ENCODE results near the gene CCND1. TPM values are rescaled to one million over a fixed set of nuclear protein-coding genes. Genes with fewer than 3 reads are reported as not detected.

Gene CCND1
- total RNA-seq, 1 experiment from 2014 or later = 392 TPM

DNA sequence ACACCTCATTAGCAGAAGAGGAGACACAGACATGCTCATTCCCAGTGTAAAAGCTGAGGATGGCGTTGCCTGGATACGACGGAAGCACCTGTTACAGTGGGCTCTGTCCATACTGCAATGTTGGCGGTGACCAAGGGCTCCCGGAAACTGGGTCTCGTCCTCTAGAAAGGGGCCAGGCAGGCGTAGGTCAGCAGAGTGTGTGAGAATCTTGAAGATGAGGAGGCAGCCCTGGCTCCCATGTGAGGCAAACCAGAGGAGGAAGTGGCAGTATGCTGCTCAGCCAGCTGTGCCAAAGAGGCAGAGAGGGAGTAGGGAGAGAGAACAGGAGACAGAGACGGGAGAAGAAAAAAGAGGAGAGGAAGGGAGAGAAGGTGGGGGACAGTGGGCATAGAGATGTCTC is 23.9 kb downstream of the CCND1 start:
- Mint-ChIP-seq H3K9me3 (ENCODE audit: low read depth, unreplicated experiment) (no peaks in the 10 kb centered on the region), H3K27ac (ENCODE audit: unreplicated experiment) (no peak overlapping the region), H3K4me1 (ENCODE audit: low read depth, unreplicated experiment) (peaks cover 2% of the 10 kb centered on the region), H3K27me3 (ENCODE audit: unreplicated experiment) (no peaks in the 10 kb centered on the region), H3K4me3 (ENCODE audit: low read depth, unreplicated experiment) (no peak overlapping the region), H3K36me3 (ENCODE audit: insufficient read depth, unreplicated experiment) (peaks cover 44% of the 10 kb centered on the region)
- TF ChIP-seq, protein P1, sequence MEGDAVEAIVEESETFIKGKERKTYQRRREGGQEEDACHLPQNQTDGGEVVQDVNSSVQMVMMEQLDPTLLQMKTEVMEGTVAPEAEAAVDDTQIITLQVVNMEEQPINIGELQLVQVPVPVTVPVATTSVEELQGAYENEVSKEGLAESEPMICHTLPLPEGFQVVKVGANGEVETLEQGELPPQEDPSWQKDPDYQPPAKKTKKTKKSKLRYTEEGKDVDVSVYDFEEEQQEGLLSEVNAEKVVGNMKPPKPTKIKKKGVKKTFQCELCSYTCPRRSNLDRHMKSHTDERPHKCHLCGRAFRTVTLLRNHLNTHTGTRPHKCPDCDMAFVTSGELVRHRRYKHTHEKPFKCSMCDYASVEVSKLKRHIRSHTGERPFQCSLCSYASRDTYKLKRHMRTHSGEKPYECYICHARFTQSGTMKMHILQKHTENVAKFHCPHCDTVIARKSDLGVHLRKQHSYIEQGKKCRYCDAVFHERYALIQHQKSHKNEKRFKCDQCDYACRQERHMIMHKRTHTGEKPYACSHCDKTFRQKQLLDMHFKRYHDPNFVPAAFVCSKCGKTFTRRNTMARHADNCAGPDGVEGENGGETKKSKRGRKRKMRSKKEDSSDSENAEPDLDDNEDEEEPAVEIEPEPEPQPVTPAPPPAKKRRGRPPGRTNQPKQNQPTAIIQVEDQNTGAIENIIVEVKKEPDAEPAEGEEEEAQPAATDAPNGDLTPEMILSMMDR (IDR thresholded peaks at IDR 0.05; ENCODE audit: unreplicated experiment) = no peak
- DNase-seq = no peak
- intact Hi-C loops (cut with micrococcal nuclease; ENCODE audit: unreplicated experiment) = no loop called here
- CTCF ChIA-PET = no interaction called here
- no TSS peak for BruUV-seq (replicated peaks)

DNA sequence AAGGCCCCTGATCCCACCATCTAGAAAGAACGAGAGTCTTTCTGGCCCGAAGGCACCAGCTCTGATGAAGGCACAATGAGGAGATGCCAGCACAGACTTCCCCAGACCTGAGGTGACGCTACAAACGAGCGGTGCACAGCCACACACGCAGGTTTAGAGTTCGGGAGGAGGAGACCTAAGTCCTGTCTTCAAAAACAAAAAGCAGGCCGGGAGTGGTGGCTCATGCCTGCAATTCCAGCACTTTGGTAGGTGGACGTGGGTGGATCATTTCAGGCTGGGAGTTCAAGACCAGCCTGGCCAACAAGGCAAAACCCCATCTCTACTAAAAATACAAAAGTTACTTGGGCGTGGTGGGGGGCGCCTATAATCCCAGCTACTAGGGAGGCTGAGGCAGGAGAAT is 24.7 kb downstream of the CCND1 start:
- H3K27ac Mint-ChIP-seq (ENCODE audit: unreplicated experiment) = no peak overlapping the region
- H3K36me3 Mint-ChIP-seq (ENCODE audit: insufficient read depth, unreplicated experiment) = peaks cover 52% of the 10 kb centered on the region
- CTCF ChIA-PET = no interaction called here
- BruUV-seq (replicated peaks) = no TSS peak
- H3K9me3 Mint-ChIP-seq (ENCODE audit: low read depth, unreplicated experiment) = no peaks in the 10 kb centered on the region
- H3K27me3 Mint-ChIP-seq (ENCODE audit: unreplicated experiment) = no peaks in the 10 kb centered on the region
- intact Hi-C loops (cut with micrococcal nuclease; ENCODE audit: unreplicated experiment) = no loop called here
- H3K4me3 Mint-ChIP-seq (ENCODE audit: low read depth, unreplicated experiment) = no peak overlapping the region
- H3K4me1 Mint-ChIP-seq (ENCODE audit: low read depth, unreplicated experiment) = peaks cover 10% of the 10 kb centered on the region
- TF ChIP-seq, protein P1 (IDR thresholded peaks at IDR 0.05; ENCODE audit: unreplicated experiment) = no peak
- DNase-seq = no peak

DNA sequence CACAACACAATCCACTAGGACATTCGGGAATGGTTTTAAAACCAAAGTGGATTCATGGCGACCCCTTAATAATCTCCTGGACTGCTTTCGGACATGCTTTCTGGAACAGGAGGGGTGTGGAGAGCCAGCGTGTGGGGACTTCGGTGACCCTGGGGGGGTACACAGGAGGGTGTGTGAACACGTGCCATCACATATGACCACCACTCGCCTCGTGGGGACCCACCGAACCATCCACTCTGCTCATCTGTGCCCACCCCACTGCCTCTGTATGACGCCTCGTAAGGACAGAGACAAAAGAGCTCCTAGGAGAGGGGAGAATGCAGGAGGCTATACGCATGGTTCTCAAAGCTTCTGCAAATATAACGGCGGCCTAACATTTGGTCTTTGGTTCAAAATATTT is 25.3 kb downstream of the CCND1 start:
- H3K9me3 Mint-ChIP-seq (ENCODE audit: low read depth, unreplicated experiment) = no peaks in the 10 kb centered on the region
- no TSS peak for BruUV-seq (replicated peaks)
- no peaks in the 10 kb centered on the region for H3K27me3 Mint-ChIP-seq (ENCODE audit: unreplicated experiment)
- intact Hi-C loops (cut with micrococcal nuclease; ENCODE audit: unreplicated experiment) = no loop called here
- no peak overlapping the region for H3K27ac Mint-ChIP-seq (ENCODE audit: unreplicated experiment)
- CTCF ChIA-PET = no interaction called here
- peaks cover 10% of the 10 kb centered on the region for H3K4me1 Mint-ChIP-seq (ENCODE audit: low read depth, unreplicated experiment)
- DNase-seq = no peak
- peaks cover 53% of the 10 kb centered on the region for H3K36me3 Mint-ChIP-seq (ENCODE audit: insufficient read depth, unreplicated experiment)
- TF ChIP-seq, protein P1 (IDR thresholded peaks at IDR 0.05; ENCODE audit: unreplicated experiment) = no peak
- H3K4me3 Mint-ChIP-seq (ENCODE audit: low read depth, unreplicated experiment) = no peak overlapping the region

DNA sequence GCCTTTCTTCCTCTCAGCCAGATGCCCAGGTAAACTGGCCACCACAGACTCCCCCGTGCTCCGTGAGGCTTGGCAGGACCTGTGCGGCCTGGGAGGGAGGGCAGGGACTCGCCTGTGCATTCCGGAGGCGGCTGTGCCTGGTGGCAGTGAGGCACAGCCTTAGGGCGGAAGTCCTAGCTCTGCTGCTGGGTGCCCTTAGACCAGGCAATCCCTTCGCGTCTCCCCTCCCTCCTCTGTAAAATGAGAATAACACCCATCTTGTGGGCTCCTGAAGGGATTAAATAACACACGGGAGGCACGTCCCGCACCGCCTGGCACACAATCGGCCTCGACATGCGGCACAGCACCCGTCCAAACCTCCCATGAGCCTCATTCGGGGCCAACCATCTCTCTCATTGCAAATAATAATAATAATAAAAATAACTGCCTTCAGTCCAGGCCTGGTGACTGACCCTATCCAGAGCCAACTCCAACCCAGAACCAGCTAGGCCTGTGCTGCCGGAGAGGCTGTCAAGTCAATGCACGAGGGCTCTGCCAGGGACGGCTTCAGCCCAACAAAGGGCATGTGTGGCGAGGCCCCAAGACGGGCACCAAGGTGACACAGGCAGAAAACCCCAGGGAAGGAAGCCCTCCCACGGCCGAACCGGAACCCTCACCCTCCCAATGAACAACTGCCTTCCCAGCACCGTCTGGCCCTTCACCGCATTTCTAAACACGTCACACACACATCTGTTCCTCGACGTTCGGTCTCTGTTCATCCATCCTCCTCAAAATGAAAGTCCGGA is 26.0 kb downstream of the CCND1 start:
- no peaks in the 10 kb centered on the region for H3K9me3 Mint-ChIP-seq (ENCODE audit: low read depth, unreplicated experiment)
- TF ChIP-seq, protein P1 (IDR thresholded peaks at IDR 0.05; ENCODE audit: unreplicated experiment) = no peak
- intact Hi-C loops (cut with micrococcal nuclease; ENCODE audit: unreplicated experiment) = no loop called here
- no peak overlapping the region for H3K27ac Mint-ChIP-seq (ENCODE audit: unreplicated experiment)
- no TSS peak for BruUV-seq (replicated peaks)
- peaks cover 10% of the 10 kb centered on the region for H3K4me1 Mint-ChIP-seq (ENCODE audit: low read depth, unreplicated experiment)
- peaks cover 53% of the 10 kb centered on the region for H3K36me3 Mint-ChIP-seq (ENCODE audit: insufficient read depth, unreplicated experiment)
- CTCF ChIA-PET = no interaction called here
- no peak for DNase-seq
- no peak overlapping the region for H3K4me3 Mint-ChIP-seq (ENCODE audit: low read depth, unreplicated experiment)
- H3K27me3 Mint-ChIP-seq (ENCODE audit: unreplicated experiment) = no peaks in the 10 kb centered on the region

Data from Calu3 (cell line).